Naive thymus-derived CD8-positive, alpha-beta T cell (primary cell): ENCODE measurements around the gene KLHL21. TPM values are rescaled to one million over a fixed set of nuclear protein-coding genes. Genes with fewer than 3 reads are reported as not detected.
A peak's percentile ranks its signal among the peaks of the same experiment; 100 is the strongest.
"Not testable (repeated sequence)": the region's sequence is repeated elsewhere in the genome, so short reads cannot be mapped to it uniquely, and the experiment has no call there.

Source experiments
- ATAC-seq, 2 donors: fragments of 150-1000 bp; cut with Tn5 transposase in 1 of 2; sonication (Bioruptor Pico), chemical (Tn5 transposase) in 1 of 2; 1 replicate in 1 of 2; 2 replicates in 1 of 2; pipeline ENCODE4 v1.10.0; 2021; ENCODE audit warnings: mild to moderate bottlenecking in 2 of 2, moderate library complexity in 2 of 2
- POLR2A ChIA-PET: fragments of 350-600 bp; sonication (Branson Sonifier 250); formaldehyde crosslinking; loops from one replicate; lab custom pipeline; 2021; ENCODE audit warnings: antibody characterized with exemption; lab: Charles Lee
- DNase-seq, 10 donors: peaks; one replicate each; pipeline versions ENCODE4 v3.0.0 to v3.0.0-alpha.2; 2020 to 2022
- H3K27ac Mint-ChIP-seq, 10 donors: one replicate each; pipeline ENCODE4 v1.8.0; 2020 to 2022; ENCODE audit warnings: mild to moderate bottlenecking in 10 of 10, mixed read lengths in 10 of 10, moderate library complexity in 4 of 10, inconsistent platforms in 1 of 10
- H3K27me3 Mint-ChIP-seq, 5 donors: one replicate each; pipeline ENCODE4 v1.8.0; 2021 to 2022; ENCODE audit warnings: mixed read lengths in 5 of 5
- H3K36me3 Mint-ChIP-seq, 3 donors: one replicate each; pipeline ENCODE4 v1.8.0; 2020 to 2022; ENCODE audit warnings: mixed read lengths in 3 of 3, mild to moderate bottlenecking in 2 of 3, inconsistent platforms in 1 of 3
- H3K4me1 Mint-ChIP-seq, 4 donors: one replicate each; pipeline ENCODE4 v1.8.0; 2021 to 2022; ENCODE audit warnings: mixed read lengths in 4 of 4
- H3K4me3 Mint-ChIP-seq, 10 donors: one replicate each; pipeline ENCODE4 v1.8.0; 2020 to 2022; ENCODE audit warnings: mild to moderate bottlenecking in 10 of 10, mixed read lengths in 10 of 10, moderate library complexity in 6 of 10, inconsistent platforms in 1 of 10
- H3K9me3 Mint-ChIP-seq, 9 donors: one replicate each; pipeline ENCODE4 v1.8.0; 2020 to 2022; ENCODE audit warnings: mixed read lengths in 9 of 9, mild to moderate bottlenecking in 3 of 9, inconsistent platforms in 1 of 9, moderate library complexity in 1 of 9
- polyA plus RNA-seq, 3 donors: library from polyadenylated mRNA; unstranded; fragments of 300-500 nt; fragmentation: Illumina TruSeq; gene quantifications; one replicate each; pipeline ENCODE4 v1.2.3, GENCODE V29; 2021
- total RNA-seq, 8 experiments: library from RNA in 2 of 8; stranded (reverse) in 2 of 8; gene quantifications; one replicate each; pipeline ENCODE4 v1.2.3 and lab custom pipeline; 2021 to 2026

KLHL21 gene
- total and polyA plus RNA-seq, 5 experiments from 2014 or later = 15.7 to 67.7 (median 26.4) TPM

DNA sequence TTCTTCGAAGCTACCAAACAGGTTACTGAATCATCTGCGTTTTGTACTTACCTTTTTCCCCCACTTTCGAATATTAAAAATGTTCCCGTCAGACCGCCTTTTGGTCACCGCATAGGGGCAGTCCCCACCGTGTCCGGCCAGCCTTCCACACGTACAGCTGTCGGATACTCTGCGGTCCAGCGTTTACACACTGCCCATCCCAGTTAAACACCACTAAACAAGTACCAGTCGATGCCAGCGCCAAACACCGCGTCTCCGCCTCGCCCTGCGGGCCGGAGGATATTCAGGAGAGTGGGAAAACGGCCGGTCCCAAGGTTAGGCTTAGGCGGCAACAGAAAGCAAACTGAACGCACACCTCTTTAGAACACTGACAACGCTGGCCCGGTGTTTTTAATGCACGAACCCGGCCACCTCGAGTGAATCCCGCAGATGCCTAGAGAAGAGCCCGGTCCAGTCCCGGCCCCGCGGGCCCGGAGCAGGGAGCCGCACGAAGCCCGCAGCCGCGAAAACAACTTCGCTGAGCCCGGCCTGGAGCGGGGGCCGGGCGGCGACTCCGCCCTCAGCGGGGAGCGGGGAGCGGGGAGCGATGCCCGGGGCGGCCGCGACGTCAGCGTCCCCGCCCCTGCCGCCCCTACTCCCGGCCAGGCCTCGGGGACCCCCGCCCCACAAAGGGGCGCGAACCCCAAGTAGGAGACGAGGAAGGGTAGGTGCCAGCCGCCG, 10.1 kb upstream of the KLHL21 start:
- peak; percentile 34 to 51 for ATAC-seq
- no peaks in the 10 kb centered on the region for H3K27me3 Mint-ChIP-seq
- H3K9me3 Mint-ChIP-seq = no peaks in the 10 kb centered on the region
- DNase-seq = peak in 3 of 10 donors; percentile 15 to 28 (median 15)
- H3K36me3 Mint-ChIP-seq = no peaks in the 10 kb centered on the region
- H3K27ac Mint-ChIP-seq = peak overlapping the region; percentile 40 to 98 (median 90)
- POLR2A ChIA-PET = interaction anchor here (0.7 to 10.0 kb wide), 4 partner anchors 11 to 150 kb away, joined by 3 to 156 read pairs (median 4); partner anchors contain the start of genes KLHL21 and ZBTB48
- peaks cover 11 to 40% (median 24%) of the 10 kb centered on the region in 4 donors for H3K4me1 Mint-ChIP-seq
- peak overlapping the region; percentile 84 to 96 (median 93) for H3K4me3 Mint-ChIP-seq

- DNase-seq = no peak
- Mint-ChIP-seq H3K27me3 (no peaks in the 10 kb centered on the region), H3K9me3 (no peaks in the 10 kb centered on the region), H3K4me3 (peak overlapping the region; percentile 88 to 96 (median 89)), H3K4me1 (peaks cover 13 to 34% (median 32%) of the 10 kb centered on the region in 4 donors), H3K27ac (peak overlapping the region; percentile 94 to 99 (median 98)), H3K36me3 (no peaks in the 10 kb centered on the region)
- ATAC-seq = no peak
- POLR2A ChIA-PET = interaction anchor here (0.9 to 7.9 kb wide), 15 partner anchors 10 to 181 kb away, joined by 3 to 156 read pairs (median 10); partner anchors contain the start of genes CAMTA1, NOL9, PHF13 and PLEKHG5
Observed at GRCh38 chr1:6603915-6604558, 1.4 kb upstream of the KLHL21 start.

- H3K9me3 Mint-ChIP-seq = no peaks in the 10 kb centered on the region
- H3K4me1 Mint-ChIP-seq = peaks cover 13 to 39% (median 36%) of the 10 kb centered on the region in 4 donors
- ATAC-seq (peak; percentile 47 to 57), DNase-seq (peak in 9 of 10 donors; percentile 45 to 79 (median 73))
- peak overlapping the region; percentile 88 to 96 (median 89) for H3K4me3 Mint-ChIP-seq
- peak overlapping the region; percentile 94 to 99 (median 98) for H3K27ac Mint-ChIP-seq
- no peaks in the 10 kb centered on the region for H3K27me3 Mint-ChIP-seq
- POLR2A ChIA-PET = interaction anchor here (0.9 to 7.9 kb wide), 16 partner anchors 10 to 182 kb away, joined by 3 to 156 read pairs (median 8); partner anchors contain the start of genes CAMTA1, NOL9, PHF13 and PLEKHG5
- peaks cover 0 to 6% (median 2%) of the 10 kb centered on the region in 3 donors for H3K36me3 Mint-ChIP-seq
Observed at GRCh38 chr1:6603238-6603914, 707 bp upstream of the KLHL21 start.

DNA sequence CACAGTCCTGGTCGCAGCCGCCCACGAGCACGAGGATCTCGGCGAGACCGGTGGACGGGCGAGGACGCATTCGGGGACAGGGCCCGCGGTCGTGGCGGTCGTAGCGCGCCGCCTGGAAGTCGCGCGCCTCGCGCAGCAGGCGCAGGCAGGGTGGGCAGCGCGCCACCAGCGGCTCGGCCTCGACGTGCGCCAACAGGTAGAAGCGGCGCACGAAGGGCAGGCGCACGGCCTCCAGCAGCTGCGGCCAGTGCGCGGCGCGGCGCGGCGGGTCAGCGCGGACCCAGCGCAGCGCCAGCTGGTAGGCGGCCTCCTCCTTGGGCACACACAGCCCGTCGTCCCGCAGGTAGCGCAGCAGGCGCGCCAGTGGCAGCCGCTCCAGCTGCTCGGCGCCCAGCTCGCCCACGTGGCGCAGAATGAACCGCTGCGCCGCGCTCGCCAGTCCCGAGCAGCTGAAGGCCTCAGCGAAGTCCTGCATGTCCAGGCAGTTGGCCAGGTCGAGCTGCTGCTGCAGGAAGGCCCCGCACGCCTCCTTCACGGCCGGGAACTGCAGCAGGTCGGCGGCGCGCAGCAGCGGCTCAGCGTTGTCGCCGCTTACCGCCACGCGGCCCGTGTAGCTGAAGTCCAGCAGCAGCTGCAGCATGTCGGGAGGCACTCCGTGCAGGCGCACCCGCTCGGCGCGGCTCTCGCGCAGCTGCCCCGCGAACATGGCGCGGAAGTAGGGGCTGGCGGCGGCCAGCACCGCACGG, 573 bp downstream of the KLHL21 start:
- peak; percentile 35 to 48 for ATAC-seq
- Mint-ChIP-seq H3K4me1 (peaks cover 13 to 48% (median 46%) of the 10 kb centered on the region in 4 donors), H3K4me3 (peak overlapping the region; percentile 96 to 99 (median 99)), H3K9me3 (no peaks in the 10 kb centered on the region), H3K27ac (peak overlapping the region in 9 of 10 donors; percentile 90 to 98 (median 97)), H3K36me3 (peaks cover 0 to 17% (median 4%) of the 10 kb centered on the region in 3 donors), H3K27me3 (no peaks in the 10 kb centered on the region)
- DNase-seq = peak in 7 of 10 donors; percentile 13 to 66 (median 39)
- POLR2A ChIA-PET = interaction anchor here (0.5 to 7.9 kb wide), 15 partner anchors 10 to 370 kb away, joined by 3 to 156 read pairs (median 9); partner anchors contain the start of genes CAMTA1, NOL9, PHF13 and PLEKHG5

DNA sequence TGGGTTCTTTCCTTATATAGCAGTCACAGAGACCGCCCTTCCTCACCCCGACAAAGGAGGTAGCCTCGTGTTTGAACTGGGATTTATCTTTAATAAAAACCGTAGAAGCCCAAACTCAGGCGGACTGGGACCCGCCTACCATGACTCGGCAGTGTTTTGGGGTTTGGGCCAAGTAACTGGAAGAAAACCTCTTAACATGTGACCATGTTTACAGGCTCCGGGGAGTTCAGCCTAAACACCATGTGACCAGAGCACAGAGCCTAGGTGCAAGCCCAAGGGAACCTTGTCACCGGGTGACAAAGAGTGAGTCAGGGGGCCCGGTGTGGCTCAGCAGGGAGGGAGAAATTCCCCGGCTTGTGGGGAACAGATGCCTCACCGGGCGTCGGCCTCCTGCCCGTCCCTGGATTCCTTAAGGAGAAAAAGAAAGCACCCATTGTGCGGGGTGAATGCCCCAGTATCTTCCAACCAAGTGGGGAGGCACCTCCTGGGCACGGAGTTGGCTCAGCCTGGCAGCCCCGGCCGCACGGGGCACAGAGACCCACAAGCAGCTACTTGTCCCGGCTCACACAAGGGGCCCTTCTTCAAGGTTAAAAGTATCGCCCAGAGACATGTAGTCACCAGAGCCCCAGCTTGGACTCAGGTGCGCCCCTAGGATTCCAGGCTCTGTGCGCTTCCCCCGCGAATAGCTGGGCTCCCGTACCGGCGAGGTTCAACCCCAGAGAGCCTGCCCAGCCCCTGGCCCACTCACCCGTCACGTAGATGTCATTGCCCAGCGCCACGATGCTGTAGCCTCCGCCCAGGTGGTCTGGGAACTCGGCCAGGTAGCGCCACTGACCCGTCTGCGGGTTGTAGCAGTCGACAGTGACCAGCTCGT, 1.4 kb downstream of the KLHL21 start:
- peaks cover 14 to 56% (median 53%) of the 10 kb centered on the region in 4 donors for H3K4me1 Mint-ChIP-seq
- ATAC-seq (peak; percentile 25 to 31), DNase-seq (peak in 9 of 10 donors; percentile 41 to 80 (median 57))
- peak overlapping the region; percentile 96 to 99 (median 99) for H3K4me3 Mint-ChIP-seq
- no peaks in the 10 kb centered on the region for H3K9me3 Mint-ChIP-seq
- H3K27ac Mint-ChIP-seq = peak overlapping the region; percentile 91 to 98 (median 97)
- no peaks in the 10 kb centered on the region for H3K27me3 Mint-ChIP-seq
- H3K36me3 Mint-ChIP-seq = peaks cover 0 to 21% (median 4%) of the 10 kb centered on the region in 3 donors
- POLR2A ChIA-PET = interaction anchor here (0.6 to 7.9 kb wide), 12 partner anchors 9 to 141 kb away, joined by 3 to 156 read pairs (median 15); partner anchors contain the start of genes NOL9, PHF13, TAS1R1 and THAP3

DNA sequence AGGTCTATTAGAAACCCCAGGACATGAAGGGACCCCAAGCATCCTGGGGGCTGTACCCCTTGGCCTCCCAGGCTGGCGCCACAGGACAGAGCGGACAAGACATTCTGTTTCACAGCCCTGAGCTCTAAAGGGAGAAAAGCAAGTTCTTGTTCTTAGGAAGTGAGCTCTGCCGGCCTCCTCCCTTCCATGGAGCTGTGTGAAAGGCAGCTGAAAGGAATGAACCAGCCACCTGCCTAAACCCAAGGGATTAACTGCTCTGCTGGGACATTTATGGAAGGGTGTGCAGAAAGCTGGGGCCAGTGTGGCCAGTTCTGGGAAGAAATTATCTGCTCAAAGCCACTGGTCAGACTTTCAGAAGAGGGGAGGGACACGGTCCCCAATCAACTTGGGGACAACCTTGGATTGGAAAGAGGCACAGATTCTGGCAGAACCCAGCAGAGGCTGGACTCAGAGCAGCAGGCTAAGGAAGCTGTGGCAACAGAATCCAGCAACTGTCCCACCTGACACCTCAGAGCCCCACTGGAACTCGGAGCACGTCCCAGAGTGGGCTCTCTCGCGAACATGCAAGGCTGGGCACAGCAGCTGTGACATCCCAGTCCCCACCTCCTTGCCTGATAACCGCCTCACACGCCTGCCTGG, 2.1 kb downstream of the KLHL21 start:
- Mint-ChIP-seq H3K27ac (peak overlapping the region; percentile 91 to 98 (median 97)), H3K9me3 (no peaks in the 10 kb centered on the region), H3K36me3 (peaks cover 0 to 29% (median 4%) of the 10 kb centered on the region in 3 donors), H3K4me3 (peak overlapping the region; percentile 96 to 99 (median 99)), H3K4me1 (peaks cover 21 to 62% (median 61%) of the 10 kb centered on the region in 4 donors), H3K27me3 (no peaks in the 10 kb centered on the region)
- ATAC-seq = peak in 1 of 2 donors; percentile 8
- no peak for DNase-seq
- POLR2A ChIA-PET = interaction anchor here (0.6 to 7.9 kb wide), 13 partner anchors 8 to 140 kb away, joined by 3 to 156 read pairs (median 6); partner anchors contain the start of genes NOL9, PHF13, TAS1R1 and THAP3

GRCh38 chr1:6599991-6600390, 2.7 kb downstream of the KLHL21 start:
- peaks cover 0 to 34% (median 4%) of the 10 kb centered on the region in 3 donors for H3K36me3 Mint-ChIP-seq
- H3K4me1 Mint-ChIP-seq = peaks cover 24 to 67% (median 64%) of the 10 kb centered on the region in 4 donors
- not testable (repeated sequence) for H3K27me3 Mint-ChIP-seq, DNase-seq, H3K9me3 Mint-ChIP-seq, ATAC-seq
- POLR2A ChIA-PET = interaction anchor here (0.8 to 7.9 kb wide), 12 partner anchors 8 to 140 kb away, joined by 3 to 156 read pairs (median 14); partner anchors contain the start of genes NOL9, PHF13, TAS1R1 and THAP3
- H3K27ac Mint-ChIP-seq = peak overlapping the region; percentile 71 to 98 (median 96)
- H3K4me3 Mint-ChIP-seq = peak overlapping the region; percentile 96 to 99 (median 99)

DNA sequence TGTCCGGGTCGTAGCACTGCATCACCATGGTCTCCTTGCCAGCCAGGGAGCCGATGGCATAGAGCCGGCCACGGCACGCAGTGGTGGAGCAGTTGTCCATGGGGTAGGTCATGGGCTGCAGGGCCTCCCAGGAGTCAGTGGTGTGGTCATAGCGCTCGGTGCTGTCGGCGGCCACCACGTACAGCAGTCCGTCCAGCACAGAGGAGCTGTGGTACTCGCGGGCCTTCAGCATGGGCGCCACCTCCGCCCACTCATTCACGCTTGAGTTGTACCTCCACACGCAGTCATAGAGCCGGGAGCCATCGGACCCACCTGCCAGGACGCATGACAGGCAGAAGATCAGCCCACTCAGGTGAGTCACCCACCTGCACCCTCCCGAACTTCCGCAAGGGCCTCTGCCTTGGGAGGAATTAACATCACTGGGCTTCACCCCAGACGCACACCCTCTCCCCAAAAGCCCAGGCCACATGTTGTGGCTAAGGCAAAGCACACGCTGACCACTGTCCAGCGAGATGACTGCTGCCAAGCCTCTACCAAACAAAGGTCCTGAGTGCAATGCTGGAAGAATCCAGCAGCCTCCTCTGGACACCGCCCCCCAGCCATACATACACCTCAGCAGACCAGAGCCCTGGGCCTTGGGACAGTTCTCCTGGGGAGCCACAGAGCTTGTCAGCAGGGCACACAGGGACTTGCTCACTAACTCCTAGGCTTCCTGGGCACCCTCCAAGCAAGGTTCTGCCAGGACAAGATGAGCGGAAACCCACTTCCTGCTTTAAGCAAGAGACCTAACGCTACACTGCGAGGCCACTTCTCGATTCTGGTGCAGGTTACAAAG, 3.3 kb downstream of the KLHL21 start:
- Mint-ChIP-seq H3K4me3 (peak overlapping the region; percentile 96 to 99 (median 99)), H3K4me1 (peaks cover 24 to 67% (median 65%) of the 10 kb centered on the region in 4 donors), H3K27me3 (no peaks in the 10 kb centered on the region), H3K36me3 (peaks cover 0 to 39% (median 4%) of the 10 kb centered on the region in 3 donors), H3K27ac (peak overlapping the region; percentile 71 to 98 (median 90)), H3K9me3 (no peaks in the 10 kb centered on the region)
- peak; percentile 8 to 24 for ATAC-seq
- POLR2A ChIA-PET = interaction anchor here (0.6 to 7.9 kb wide), 13 partner anchors 10 to 139 kb away, joined by 3 to 156 read pairs (median 5); partner anchors contain the start of genes NOL9, PHF13, TAS1R1 and THAP3
- peak in 9 of 10 donors; percentile 23 to 73 (median 52) for DNase-seq

DNA sequence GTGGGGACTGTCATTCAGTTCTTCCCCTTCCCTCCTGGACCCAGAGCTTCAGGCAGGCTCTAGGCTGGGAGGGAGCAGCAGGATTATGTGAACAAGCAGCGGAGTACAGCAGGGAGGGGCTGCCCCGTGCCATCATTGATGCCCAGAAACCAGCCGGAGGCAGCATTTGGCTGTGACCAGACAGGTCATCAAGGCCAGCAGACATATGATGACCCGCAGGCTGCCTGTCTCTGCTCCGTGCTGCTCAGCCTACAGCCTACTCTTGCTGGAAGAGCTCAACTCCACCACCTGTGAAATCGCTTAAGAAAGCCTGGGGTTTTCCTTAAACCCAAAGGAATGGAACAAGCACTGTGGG, 4.9 kb downstream of the KLHL21 start:
- Mint-ChIP-seq H3K27me3 (no peaks in the 10 kb centered on the region), H3K27ac (peak overlapping the region in 2 of 10 donors; percentile 31 to 62), H3K9me3 (no peaks in the 10 kb centered on the region), H3K4me3 (peak overlapping the region in 6 of 10 donors; percentile 9 to 99 (median 24)), H3K36me3 (peaks cover 0 to 52% (median 4%) of the 10 kb centered on the region in 3 donors), H3K4me1 (peaks cover 19 to 65% (median 59%) of the 10 kb centered on the region in 4 donors)
- DNase-seq (no peak), ATAC-seq (no peak)
- POLR2A ChIA-PET = interaction anchor here (0.9 to 1.7 kb wide), 4 partner anchors 8 to 44 kb away, joined by 3 to 7 read pairs (median 4); partner anchors contain the start of gene NOL9
